ENCODE results near the gene UBE2E3. TPM values are rescaled to one million over a fixed set of nuclear protein-coding genes. Genes with fewer than 3 reads are reported as not detected.

UBE2E3 gene
- total RNA-seq: 10 to 100 TPM; 30.6 to 51.5 TPM
- 10 to 100 TPM; 21.3 to 33.3 TPM for polyA plus RNA-seq

DNA sequence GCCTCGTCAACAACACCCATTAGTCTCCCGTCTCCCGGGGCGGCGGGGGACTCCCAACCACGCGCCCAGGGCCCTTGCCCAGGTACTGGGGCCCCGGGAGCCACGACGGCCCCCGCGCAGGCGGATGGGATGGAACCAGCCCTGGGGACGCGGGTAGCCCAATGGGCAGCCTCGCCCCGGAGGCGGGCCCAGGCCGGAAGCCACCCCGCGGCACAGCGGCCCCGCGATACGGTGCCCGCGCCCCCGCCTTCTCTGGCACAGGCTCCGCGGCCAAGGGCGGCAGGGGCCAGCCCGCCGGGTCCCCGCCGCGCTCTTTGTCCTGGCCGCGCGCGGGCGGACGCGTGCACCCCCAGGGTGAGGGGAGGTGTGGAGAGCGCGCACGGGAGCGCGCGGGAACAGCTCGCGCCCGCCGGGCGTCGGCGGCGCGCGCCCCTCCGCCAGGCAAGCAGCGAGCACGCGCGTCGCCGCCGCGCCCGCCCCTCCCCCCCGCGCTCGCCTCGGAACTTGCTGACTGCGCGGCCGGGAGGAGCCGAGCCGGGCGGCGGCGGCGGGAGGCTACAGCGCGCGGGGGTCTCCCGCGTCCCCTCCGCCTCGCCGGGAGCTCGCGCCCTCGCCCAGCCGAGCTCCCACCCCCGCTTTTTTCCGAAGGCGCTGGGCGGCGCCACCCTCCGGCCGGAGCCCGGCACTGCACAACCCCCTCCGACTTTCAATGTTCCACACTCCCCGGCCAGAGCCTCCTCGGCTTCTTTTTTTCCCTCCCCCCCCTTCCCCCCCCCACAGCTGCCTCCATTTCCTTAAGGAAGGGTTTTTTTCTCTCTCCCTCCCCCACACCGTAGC lies at the start of gene UBE2E3:
UBE2E3 (plus strand) TSS at position 500 of the 837 bp plus-strand sequence. CDS start 1,438 bp downstream, outside the sequence.
- peak in 1 of 2 donors; percentile 50 for TF ChIP-seq RAD21 (IDR thresholded peaks at IDR 0.05)
- no peak for TF ChIP-seq SP1 (IDR thresholded peaks at IDR 0.05)
- TF ChIP-seq, protein P1, sequence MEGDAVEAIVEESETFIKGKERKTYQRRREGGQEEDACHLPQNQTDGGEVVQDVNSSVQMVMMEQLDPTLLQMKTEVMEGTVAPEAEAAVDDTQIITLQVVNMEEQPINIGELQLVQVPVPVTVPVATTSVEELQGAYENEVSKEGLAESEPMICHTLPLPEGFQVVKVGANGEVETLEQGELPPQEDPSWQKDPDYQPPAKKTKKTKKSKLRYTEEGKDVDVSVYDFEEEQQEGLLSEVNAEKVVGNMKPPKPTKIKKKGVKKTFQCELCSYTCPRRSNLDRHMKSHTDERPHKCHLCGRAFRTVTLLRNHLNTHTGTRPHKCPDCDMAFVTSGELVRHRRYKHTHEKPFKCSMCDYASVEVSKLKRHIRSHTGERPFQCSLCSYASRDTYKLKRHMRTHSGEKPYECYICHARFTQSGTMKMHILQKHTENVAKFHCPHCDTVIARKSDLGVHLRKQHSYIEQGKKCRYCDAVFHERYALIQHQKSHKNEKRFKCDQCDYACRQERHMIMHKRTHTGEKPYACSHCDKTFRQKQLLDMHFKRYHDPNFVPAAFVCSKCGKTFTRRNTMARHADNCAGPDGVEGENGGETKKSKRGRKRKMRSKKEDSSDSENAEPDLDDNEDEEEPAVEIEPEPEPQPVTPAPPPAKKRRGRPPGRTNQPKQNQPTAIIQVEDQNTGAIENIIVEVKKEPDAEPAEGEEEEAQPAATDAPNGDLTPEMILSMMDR (IDR thresholded peaks at IDR 0.05; ENCODE audit: low read depth, low read length, missing input control): peak; percentile 70
- TF ChIP-seq JUND (IDR thresholded peaks at IDR 0.05): no peak
- peak in 1 of 2 donors; percentile 29 for TF ChIP-seq EGR1 (IDR thresholded peaks at IDR 0.05; ENCODE audit: low read depth in 2 of 2)
- peak in 1 of 2 donors; percentile 45 for TF ChIP-seq GABPA (IDR thresholded peaks at IDR 0.05 in 1 of 2, conservative IDR thresholded peaks at IDR 0.05 in 1 of 2)
- peak; percentile 29 for TF ChIP-seq TAF1 (conservative IDR thresholded peaks at IDR 0.05)
- DNase-seq (ENCODE audit: low spot score): peak; percentile 85
- Histone ChIP-seq H3K4me3 (ENCODE audit: low read depth in 1 of 3, low read length in 3 of 3) (peak within 1 kb of the TSS; percentile 79 to 99 (median 92)), H3K9ac (ENCODE audit: low read depth in 1 of 2, low read length in 2 of 2) (peak within 1 kb of the TSS; percentile 68 to 77), H3K36me3 (ENCODE audit: control insufficient read depth in 4 of 4, insufficient read depth in 3 of 4, low read depth in 1 of 4, low read length in 3 of 4) (peaks cover 0 to 2% (median 0%) of the 10 kb centered on the region in 4 donors), H3K9me3 (ENCODE audit: control insufficient read depth in 4 of 4, low read length in 3 of 4) (no peaks in the 10 kb centered on the region), H3K4me1 (ENCODE audit: control insufficient read depth in 4 of 4, insufficient read depth in 4 of 4, low read length in 3 of 4) (peaks cover 0 to 37% (median 20%) of the 10 kb centered on the region in 4 donors), H3K27ac (ENCODE audit: low read depth in 1 of 2, low read length in 2 of 2) (peak within 1 kb of the TSS; percentile 77 to 88), H3K27me3 (ENCODE audit: control insufficient read depth in 4 of 4, insufficient read depth in 4 of 4, low read length in 3 of 4) (no peaks in the 10 kb centered on the region)
- 1% methylated on average over 106 of the region's 106 CpGs for WGBS

DNA sequence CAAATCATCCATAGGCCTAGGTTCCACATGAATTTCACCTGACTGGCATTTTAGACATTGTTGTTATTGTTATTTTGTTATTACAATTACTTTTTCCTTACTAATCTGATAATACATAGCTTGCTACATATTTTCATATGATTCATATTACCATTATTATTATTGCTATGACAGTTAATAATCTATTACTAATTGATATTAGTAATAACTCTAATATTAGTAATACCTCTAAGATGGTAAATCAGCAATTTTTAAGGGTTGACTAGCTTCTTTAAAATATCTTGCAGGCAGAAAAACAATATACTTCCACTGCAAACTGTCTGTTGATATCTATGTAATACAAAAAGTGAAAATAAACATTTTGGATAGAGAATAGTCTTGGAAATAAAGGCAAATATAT lies 48.6 kb upstream of the UBE2E3 start:
- Histone ChIP-seq H3K9me3 (ENCODE audit: control insufficient read depth in 4 of 4, low read length in 3 of 4) (no peaks in the 10 kb centered on the region), H3K36me3 (ENCODE audit: control insufficient read depth in 4 of 4, insufficient read depth in 3 of 4, low read depth in 1 of 4, low read length in 3 of 4) (no peaks in the 10 kb centered on the region), H3K27ac (ENCODE audit: low read depth in 1 of 2, low read length in 2 of 2) (no peak overlapping the region), H3K27me3 (ENCODE audit: control insufficient read depth in 4 of 4, insufficient read depth in 4 of 4, low read length in 3 of 4) (no peaks in the 10 kb centered on the region), H3K4me1 (ENCODE audit: control insufficient read depth in 4 of 4, insufficient read depth in 4 of 4, low read length in 3 of 4) (no peaks in the 10 kb centered on the region), H3K4me3 (ENCODE audit: low read depth in 1 of 3, low read length in 3 of 3) (no peak overlapping the region), H3K9ac (ENCODE audit: low read depth in 1 of 2, low read length in 2 of 2) (no peak overlapping the region)
- DNase-seq (ENCODE audit: low spot score): no peak
- no peak for TF ChIP-seq RXRA (IDR thresholded peaks at IDR 0.05)
- TF ChIP-seq HNF4A (conservative IDR thresholded peaks at IDR 0.05): no peak

DNA sequence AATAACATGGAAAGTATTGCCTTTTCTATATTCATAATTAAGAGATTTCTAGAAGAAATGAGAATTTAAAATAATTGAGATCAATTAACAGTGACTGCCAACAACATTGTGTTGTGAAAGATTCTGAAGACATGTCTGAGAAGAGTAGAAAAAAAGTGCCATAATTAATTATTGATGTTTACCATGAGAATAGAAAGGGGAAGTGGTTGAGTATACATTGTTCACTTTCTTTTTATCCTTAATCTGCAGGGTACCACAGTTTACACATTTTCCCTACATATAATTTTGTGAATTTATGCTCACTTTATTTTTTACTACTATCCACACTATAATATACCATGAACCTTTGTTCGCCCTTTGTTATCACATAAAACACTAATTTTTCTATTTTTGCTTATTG lies 47.1 kb upstream of the UBE2E3 start:
- Histone ChIP-seq H3K27ac (ENCODE audit: low read depth in 1 of 2, low read length in 2 of 2) (no peak overlapping the region), H3K27me3 (ENCODE audit: control insufficient read depth in 4 of 4, insufficient read depth in 4 of 4, low read length in 3 of 4) (no peaks in the 10 kb centered on the region), H3K9ac (ENCODE audit: low read depth in 1 of 2, low read length in 2 of 2) (no peak overlapping the region), H3K9me3 (ENCODE audit: control insufficient read depth in 4 of 4, low read length in 3 of 4) (no peaks in the 10 kb centered on the region), H3K36me3 (ENCODE audit: control insufficient read depth in 4 of 4, insufficient read depth in 3 of 4, low read depth in 1 of 4, low read length in 3 of 4) (no peaks in the 10 kb centered on the region), H3K4me1 (ENCODE audit: control insufficient read depth in 4 of 4, insufficient read depth in 4 of 4, low read length in 3 of 4) (no peaks in the 10 kb centered on the region), H3K4me3 (ENCODE audit: low read depth in 1 of 3, low read length in 3 of 3) (no peak overlapping the region)
- no peak for DNase-seq (ENCODE audit: low spot score)
- WGBS: 91% methylated on average over 1 of the region's 1 CpG
- no peak for TF ChIP-seq SP1 (IDR thresholded peaks at IDR 0.05)
- TF ChIP-seq TAF1 (conservative IDR thresholded peaks at IDR 0.05): no peak
- no peak for TF ChIP-seq RAD21 (IDR thresholded peaks at IDR 0.05)
- TF ChIP-seq HNF4A (conservative IDR thresholded peaks at IDR 0.05): no peak
- no peak for TF ChIP-seq HNF4G (IDR thresholded peaks at IDR 0.05)
- TF ChIP-seq YY1 (IDR thresholded peaks at IDR 0.05): no peak
- TF ChIP-seq, protein P2, sequence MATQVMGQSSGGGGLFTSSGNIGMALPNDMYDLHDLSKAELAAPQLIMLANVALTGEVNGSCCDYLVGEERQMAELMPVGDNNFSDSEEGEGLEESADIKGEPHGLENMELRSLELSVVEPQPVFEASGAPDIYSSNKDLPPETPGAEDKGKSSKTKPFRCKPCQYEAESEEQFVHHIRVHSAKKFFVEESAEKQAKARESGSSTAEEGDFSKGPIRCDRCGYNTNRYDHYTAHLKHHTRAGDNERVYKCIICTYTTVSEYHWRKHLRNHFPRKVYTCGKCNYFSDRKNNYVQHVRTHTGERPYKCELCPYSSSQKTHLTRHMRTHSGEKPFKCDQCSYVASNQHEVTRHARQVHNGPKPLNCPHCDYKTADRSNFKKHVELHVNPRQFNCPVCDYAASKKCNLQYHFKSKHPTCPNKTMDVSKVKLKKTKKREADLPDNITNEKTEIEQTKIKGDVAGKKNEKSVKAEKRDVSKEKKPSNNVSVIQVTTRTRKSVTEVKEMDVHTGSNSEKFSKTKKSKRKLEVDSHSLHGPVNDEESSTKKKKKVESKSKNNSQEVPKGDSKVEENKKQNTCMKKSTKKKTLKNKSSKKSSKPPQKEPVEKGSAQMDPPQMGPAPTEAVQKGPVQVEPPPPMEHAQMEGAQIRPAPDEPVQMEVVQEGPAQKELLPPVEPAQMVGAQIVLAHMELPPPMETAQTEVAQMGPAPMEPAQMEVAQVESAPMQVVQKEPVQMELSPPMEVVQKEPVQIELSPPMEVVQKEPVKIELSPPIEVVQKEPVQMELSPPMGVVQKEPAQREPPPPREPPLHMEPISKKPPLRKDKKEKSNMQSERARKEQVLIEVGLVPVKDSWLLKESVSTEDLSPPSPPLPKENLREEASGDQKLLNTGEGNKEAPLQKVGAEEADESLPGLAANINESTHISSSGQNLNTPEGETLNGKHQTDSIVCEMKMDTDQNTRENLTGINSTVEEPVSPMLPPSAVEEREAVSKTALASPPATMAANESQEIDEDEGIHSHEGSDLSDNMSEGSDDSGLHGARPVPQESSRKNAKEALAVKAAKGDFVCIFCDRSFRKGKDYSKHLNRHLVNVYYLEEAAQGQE (IDR thresholded peaks at IDR 0.05): no peak
- TF ChIP-seq EGR1 (IDR thresholded peaks at IDR 0.05; ENCODE audit: low read depth in 2 of 2): no peak
- TF ChIP-seq, protein P3, sequence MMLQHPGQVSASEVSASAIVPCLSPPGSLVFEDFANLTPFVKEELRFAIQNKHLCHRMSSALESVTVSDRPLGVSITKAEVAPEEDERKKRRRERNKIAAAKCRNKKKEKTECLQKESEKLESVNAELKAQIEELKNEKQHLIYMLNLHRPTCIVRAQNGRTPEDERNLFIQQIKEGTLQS (IDR thresholded peaks at IDR 0.05): no peak
- no peak for TF ChIP-seq RXRA (IDR thresholded peaks at IDR 0.05)
- TF ChIP-seq, protein P4, sequence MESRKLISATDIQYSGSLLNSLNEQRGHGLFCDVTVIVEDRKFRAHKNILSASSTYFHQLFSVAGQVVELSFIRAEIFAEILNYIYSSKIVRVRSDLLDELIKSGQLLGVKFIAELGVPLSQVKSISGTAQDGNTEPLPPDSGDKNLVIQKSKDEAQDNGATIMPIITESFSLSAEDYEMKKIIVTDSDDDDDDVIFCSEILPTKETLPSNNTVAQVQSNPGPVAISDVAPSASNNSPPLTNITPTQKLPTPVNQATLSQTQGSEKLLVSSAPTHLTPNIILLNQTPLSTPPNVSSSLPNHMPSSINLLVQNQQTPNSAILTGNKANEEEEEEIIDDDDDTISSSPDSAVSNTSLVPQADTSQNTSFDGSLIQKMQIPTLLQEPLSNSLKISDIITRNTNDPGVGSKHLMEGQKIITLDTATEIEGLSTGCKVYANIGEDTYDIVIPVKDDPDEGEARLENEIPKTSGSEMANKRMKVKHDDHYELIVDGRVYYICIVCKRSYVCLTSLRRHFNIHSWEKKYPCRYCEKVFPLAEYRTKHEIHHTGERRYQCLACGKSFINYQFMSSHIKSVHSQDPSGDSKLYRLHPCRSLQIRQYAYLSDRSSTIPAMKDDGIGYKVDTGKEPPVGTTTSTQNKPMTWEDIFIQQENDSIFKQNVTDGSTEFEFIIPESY (IDR thresholded peaks at IDR 0.05): no peak
- no peak for TF ChIP-seq JUND (IDR thresholded peaks at IDR 0.05)
- TF ChIP-seq GABPA (IDR thresholded peaks at IDR 0.05 in 1 of 2, conservative IDR thresholded peaks at IDR 0.05 in 1 of 2): no peak
- TF ChIP-seq FOXA1 (IDR thresholded peaks at IDR 0.05): no peak
- no peak for TF ChIP-seq FOXA2 (IDR thresholded peaks at IDR 0.05)

Data from liver (tissue), 9 donors.